ENCODE measurements around the gene SLC18A3.

DNA sequence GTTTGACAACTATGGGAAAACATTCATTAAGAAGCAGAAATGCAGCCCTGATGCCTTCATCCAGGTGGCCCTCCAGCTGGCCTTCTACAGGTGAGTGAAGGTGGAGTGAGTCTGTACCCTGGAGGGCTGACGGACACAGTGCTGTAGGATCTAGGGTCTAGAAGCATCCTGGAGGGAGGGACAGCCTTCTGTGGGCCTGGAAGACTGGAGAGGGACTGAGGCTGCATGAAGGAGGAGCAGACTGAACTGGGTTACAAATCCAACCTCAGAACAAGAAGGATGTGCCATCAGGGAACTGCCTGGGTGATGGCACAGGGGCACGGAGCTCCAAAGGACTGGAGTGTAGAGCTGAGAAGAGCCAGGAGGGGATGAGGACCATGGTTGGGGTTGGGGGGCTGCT is 41.8 kb downstream of the SLC18A3 start:
- no peak for TF ChIP-seq POLR2AphosphoS5 (IDR thresholded peaks at IDR 0.05; ENCODE audit: low read depth)
- TF ChIP-seq, protein P1, sequence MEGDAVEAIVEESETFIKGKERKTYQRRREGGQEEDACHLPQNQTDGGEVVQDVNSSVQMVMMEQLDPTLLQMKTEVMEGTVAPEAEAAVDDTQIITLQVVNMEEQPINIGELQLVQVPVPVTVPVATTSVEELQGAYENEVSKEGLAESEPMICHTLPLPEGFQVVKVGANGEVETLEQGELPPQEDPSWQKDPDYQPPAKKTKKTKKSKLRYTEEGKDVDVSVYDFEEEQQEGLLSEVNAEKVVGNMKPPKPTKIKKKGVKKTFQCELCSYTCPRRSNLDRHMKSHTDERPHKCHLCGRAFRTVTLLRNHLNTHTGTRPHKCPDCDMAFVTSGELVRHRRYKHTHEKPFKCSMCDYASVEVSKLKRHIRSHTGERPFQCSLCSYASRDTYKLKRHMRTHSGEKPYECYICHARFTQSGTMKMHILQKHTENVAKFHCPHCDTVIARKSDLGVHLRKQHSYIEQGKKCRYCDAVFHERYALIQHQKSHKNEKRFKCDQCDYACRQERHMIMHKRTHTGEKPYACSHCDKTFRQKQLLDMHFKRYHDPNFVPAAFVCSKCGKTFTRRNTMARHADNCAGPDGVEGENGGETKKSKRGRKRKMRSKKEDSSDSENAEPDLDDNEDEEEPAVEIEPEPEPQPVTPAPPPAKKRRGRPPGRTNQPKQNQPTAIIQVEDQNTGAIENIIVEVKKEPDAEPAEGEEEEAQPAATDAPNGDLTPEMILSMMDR (conservative IDR thresholded peaks at IDR 0.05; ENCODE audit: low read depth in 2 of 2) = no peak
- no peak for TF ChIP-seq EZH2 (IDR thresholded peaks at IDR 0.05; ENCODE audit: low read depth, unreplicated experiment)
- no peak for TF ChIP-seq EZH2phosphoT487 (IDR thresholded peaks at IDR 0.05; ENCODE audit: unreplicated experiment)

All from GM23338 (cell line).